ENCODE data around the gene SCRN1.

DNA sequence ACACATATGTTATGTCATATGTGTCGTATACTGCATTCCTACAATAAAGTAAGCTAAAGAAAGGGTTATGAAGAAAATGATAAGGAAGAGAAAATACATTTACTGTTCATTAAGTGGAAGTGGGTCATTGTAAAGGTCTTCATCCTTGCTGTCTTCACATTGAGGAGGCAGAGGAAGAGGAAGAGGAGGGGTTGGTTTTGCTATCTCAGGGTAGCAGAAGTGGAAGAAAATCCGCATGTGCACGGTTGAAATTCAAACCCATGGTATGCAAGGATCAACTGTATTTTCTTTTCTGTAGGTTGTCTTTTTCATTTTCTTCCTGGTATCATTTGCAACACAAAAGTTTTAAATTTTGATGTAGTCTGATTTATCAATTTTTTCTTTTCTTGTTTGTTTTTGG is 44.9 kb upstream of the SCRN1 start:
- TF ChIP-seq, protein P1, sequence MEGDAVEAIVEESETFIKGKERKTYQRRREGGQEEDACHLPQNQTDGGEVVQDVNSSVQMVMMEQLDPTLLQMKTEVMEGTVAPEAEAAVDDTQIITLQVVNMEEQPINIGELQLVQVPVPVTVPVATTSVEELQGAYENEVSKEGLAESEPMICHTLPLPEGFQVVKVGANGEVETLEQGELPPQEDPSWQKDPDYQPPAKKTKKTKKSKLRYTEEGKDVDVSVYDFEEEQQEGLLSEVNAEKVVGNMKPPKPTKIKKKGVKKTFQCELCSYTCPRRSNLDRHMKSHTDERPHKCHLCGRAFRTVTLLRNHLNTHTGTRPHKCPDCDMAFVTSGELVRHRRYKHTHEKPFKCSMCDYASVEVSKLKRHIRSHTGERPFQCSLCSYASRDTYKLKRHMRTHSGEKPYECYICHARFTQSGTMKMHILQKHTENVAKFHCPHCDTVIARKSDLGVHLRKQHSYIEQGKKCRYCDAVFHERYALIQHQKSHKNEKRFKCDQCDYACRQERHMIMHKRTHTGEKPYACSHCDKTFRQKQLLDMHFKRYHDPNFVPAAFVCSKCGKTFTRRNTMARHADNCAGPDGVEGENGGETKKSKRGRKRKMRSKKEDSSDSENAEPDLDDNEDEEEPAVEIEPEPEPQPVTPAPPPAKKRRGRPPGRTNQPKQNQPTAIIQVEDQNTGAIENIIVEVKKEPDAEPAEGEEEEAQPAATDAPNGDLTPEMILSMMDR (IDR thresholded peaks at IDR 0.05): no peak
- no peak for TF ChIP-seq ZFX (IDR thresholded peaks at IDR 0.05; ENCODE audit: borderline replicate concordance)
